VCaP (cell line): ENCODE measurements around the gene CAMK2A.
A peak's percentile ranks its signal among the peaks of the same experiment; 100 is the strongest.

Experiments used
- H3K27ac ChIP-seq: fragments of 450-650 bp; 2 replicates; pipeline ENCODE4 v1.5.1; 2017
- TF ChIP-seq, protein P1 (sequence below): fragments of 450-650 bp; conservative IDR thresholded peaks from 2 replicates; pipeline ENCODE4 v1.5.1; 2017; ENCODE audit warnings: mild to moderate bottlenecking, moderate library complexity

The CAMK2A gene

DNA sequence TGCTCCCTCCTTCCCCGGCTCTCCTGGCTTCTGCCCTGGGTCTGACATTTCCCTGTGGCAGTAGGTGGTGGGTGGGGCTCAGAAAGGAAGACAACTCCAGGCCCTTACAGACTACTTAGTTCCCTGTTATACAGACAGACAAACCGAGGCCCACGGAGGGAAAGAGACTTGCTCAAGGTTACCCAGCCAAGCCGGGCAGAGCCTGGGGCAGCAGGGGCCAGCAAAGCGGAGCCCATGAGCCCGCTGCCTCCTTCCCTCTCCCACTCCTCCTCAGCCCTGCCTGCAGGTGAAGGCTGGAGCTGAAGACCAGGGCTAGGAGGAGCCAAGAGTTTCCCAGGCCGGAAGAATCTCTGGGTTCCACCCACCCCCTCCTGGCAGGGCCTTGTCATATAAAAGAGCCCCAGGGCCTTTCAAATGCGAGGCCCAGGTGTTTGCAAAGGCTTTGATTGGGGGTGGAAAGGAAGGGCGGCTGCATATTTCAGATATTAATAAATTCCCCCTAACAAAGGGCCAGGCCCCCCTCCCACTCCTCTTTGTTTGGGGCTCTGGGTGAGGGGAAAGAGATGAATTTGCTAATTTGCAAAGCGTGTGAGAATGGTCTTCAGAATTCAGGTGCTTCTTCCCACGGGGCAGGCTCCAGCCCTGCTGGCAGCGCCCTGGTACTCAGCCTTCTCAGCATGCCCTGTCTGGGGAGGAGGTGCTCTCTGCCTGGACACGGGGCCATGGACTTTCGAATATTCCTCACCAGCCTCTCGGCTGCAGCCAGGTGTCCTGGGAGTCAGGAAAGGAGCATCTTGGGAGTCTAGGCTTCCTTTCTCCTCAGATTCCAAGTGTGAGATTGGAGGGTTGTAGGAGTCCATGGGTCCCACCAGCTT, 78.2 kb downstream of the CAMK2A start:
- no peak overlapping the region for H3K27ac ChIP-seq
- TF ChIP-seq, protein P1, sequence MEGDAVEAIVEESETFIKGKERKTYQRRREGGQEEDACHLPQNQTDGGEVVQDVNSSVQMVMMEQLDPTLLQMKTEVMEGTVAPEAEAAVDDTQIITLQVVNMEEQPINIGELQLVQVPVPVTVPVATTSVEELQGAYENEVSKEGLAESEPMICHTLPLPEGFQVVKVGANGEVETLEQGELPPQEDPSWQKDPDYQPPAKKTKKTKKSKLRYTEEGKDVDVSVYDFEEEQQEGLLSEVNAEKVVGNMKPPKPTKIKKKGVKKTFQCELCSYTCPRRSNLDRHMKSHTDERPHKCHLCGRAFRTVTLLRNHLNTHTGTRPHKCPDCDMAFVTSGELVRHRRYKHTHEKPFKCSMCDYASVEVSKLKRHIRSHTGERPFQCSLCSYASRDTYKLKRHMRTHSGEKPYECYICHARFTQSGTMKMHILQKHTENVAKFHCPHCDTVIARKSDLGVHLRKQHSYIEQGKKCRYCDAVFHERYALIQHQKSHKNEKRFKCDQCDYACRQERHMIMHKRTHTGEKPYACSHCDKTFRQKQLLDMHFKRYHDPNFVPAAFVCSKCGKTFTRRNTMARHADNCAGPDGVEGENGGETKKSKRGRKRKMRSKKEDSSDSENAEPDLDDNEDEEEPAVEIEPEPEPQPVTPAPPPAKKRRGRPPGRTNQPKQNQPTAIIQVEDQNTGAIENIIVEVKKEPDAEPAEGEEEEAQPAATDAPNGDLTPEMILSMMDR = no peak

DNA sequence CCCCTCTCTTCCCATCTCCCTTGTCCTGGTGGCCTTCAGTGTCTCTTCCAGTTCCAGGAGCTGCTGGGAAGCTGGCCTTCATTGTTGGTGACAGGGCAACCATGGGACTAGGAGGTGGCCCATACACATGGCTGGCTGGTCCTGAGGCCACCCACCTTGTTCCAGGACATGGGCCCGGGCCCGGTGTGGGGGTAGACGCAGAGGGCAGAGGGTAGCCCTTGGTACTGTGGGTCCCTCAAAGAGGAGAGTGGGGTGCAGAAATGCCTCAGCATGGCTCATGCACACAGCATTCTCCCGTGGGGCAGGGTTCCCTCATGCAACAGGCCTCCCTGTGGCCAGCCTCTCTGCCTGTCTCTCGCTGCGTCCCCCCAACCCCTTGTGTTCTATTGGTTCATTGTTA, 78.9 kb downstream of the CAMK2A start:
- no peak overlapping the region for H3K27ac ChIP-seq
- TF ChIP-seq, protein P1 = no peak

DNA sequence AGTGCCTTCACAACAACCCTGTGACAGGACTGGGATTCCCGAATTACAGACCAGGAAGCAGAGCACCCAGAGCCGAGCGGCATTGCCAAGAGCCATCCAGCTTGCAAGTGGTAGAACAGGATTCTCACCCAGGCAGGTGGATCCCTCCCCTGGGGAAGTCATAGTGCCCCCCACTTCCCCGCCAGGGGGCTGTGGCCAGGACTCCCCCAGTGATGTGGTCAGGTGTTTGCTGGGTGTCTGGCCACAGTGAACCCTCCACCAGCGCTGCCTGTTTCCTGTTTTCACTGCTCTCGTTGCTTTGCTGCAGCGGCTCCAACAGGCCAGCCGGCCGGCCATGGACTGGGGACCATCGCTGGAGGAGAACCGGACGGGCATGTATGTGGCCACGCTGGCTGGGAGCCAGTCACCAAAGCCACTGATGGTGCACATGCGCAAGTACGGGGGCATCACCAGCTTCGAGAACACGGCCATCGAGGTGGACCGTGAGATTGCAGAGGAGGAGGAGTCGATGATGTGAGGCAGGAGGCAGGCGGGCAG, 80.4 kb downstream of the CAMK2A start:
- TF ChIP-seq, protein P1 = no peak
- peak overlapping the region; percentile 53 for H3K27ac ChIP-seq

DNA sequence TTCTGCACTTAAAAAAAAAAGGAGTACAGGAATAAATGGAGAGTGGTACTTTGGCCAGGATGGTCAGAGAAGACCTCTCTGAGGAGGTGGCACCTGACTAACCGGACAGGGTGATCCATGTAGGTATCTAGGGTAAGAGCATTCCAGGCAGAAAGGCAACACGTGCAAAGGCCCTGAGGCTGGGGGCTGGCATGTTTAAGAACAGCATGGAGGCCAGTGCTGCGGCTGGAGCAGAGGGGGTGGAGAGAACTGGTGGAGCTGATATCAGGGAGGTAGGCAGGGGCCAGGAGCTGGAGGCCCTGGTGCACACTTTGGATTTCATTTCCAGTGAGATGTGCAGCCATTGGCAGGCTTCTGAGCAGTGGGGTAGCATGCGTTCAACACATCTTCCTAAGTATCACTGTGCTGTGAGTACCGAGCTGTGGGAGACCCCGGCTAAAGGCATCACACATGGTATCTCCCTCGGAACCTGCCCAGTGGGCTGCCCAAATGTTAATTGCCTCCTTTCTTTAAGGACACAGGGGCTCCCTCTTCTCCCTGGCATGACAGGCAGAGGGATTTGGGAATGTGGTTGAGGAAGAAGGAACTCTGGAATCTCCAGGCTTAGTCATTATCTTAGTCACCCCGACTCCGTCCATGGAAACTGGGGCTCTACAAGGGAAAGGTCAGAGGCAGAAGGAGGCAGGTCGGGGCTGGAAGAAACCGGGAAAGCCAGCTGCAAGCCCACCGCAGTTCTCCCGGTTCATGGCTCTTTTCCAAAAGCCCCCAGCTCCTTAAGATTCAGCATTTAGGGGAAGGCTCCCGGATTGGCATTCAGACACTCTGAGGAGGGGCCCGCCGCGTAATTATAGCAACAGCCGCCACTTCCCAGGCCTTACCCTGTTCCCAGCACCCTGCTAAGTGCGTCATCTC, 81.1 kb downstream of the CAMK2A start:
- TF ChIP-seq, protein P1 = no peak
- H3K27ac ChIP-seq = peak overlapping the region; percentile 53

DNA sequence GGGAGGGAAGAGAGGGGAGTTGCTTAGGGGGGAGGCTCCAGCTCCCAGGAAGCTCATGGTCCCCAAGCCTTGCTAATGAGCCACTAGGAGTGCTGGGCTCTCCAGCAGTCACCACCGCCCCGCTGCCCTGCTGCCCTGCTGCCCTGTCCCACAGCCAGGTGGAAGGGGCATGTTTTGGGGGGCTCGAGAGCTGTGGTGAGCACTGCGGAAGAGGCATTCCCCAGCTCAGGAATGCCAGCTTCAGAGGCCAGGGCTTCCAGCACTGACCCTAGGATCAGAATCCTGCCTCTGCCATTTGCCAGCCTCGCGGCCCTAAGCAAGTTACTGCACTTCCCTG, 82.8 kb downstream of the CAMK2A start:
- no peak overlapping the region for H3K27ac ChIP-seq
- TF ChIP-seq, protein P1 = no peak

DNA sequence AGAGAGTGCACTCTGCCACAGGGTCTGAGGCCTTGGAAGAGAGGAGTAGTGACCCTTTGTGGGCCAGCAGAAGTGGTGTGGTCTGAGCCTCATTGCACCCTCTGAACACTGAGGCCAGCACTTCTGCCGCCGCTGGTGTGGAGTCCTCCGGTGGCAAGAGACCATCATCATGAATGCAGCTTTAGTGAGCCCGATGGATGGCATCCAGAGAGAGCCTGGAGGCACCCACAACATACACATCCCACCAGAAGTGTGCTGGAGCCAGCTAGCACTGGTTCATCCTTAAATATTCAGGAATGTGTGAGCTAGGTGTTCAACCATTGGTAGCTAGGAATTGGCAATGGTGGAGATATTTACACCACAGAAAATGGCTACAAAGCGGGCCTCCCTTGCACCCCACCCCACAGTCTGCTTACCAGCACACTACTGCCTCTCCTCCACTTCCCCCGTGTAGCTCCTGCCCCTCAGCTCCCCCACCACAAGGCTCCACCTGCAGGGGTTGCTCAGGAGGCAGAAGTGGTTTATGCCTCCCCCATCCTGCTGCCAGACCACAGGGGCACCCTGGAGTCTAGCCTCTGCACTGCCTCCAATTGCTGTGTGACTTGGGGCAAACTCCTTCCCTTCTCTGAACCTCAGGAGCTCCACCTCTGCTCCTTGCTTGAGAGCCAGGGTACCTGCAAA, 83.3 kb downstream of the CAMK2A start:
- TF ChIP-seq, protein P1 = no peak
- no peak overlapping the region for H3K27ac ChIP-seq

DNA sequence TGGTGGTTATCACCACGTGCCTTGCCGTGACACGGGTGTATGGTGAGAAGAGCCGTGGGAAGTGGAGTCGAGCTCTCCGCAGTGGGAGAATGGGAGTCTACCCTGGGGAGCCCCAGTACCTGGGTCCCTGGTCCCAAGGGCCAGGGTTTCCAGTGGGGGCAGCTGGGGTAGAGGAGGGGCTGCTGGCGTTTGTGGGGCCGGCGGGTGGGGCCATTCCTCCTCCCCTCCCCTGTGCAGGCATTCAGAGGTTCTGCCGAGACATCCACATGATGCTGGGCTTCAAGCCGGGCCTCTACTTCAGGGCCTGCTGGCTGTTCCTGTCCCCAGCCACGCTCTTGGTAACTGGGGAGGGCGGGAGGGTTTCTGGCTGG, 85.0 kb downstream of the CAMK2A start:
- TF ChIP-seq, protein P1 = no peak
- H3K27ac ChIP-seq = no peak overlapping the region
